Measurements from ENCODE around the gene NAT10. TPM values are rescaled to one million over a fixed set of nuclear protein-coding genes. Genes with fewer than 3 reads are reported as not detected.
A peak's percentile ranks its signal among the peaks of the same experiment; 100 is the strongest.

Gene NAT10
- polyA plus RNA-seq, 1 of the 3 experiments (the other 2 are of a cell fraction), result 31.0 TPM

GRCh38 chr11:34160049-34160721 lies 54.8 kb downstream of the NAT10 start:
- CTCF ChIA-PET, result interaction anchor here (1.0 to 9.4 kb wide), 6 partner anchors 10 to 332 kb away, joined by 3 to 51 read pairs (median 4); no protein-coding TSS in a partner anchor
- H2AFZ ChIP-seq (ENCODE audit: low read depth), result no peak overlapping the region
- POLR2A ChIA-PET, result interaction anchor here (0.6 to 1.7 kb wide), 6 partner anchors 10 to 205 kb away, joined by 3 to 6 read pairs (median 4); partner anchors contain the start of gene NAT10

GRCh38 chr11:34160791-34161190 lies 55.4 kb downstream of the NAT10 start:
- Histone ChIP-seq H3K36me3 (replicated peaks in 1 of 2; ENCODE audit: control insufficient read depth in 1 of 2, insufficient read depth in 2 of 2, low read length in 1 of 2) (peaks cover 0 to 22% of the 10 kb centered on the region in 2 experiments), H3K9me2 (no peaks in the 10 kb centered on the region), H3K4me1 (ENCODE audit: control insufficient read depth in 1 of 2, insufficient read depth in 2 of 2, low read depth in 1 of 2, low read length in 1 of 2) (peaks cover 0 to 54% of the 10 kb centered on the region in 2 experiments; a peak in 1 of 4 replicates), H3K27me3 (ENCODE audit: insufficient read depth) (no peaks in the 10 kb centered on the region), H3K27ac (ENCODE audit: low read depth in 2 of 2, low read length in 1 of 2) (peak overlapping the region in 1 of 2 experiments; percentile 91; a peak in 2 of 4 replicates), H2AFZ (ENCODE audit: low read depth) (no peak overlapping the region), H3K4me3 (ENCODE audit: low read depth in 2 of 2, low read length in 1 of 2) (no peak overlapping the region), H3K79me2 (ENCODE audit: insufficient read depth) (no peaks in the 10 kb centered on the region), H3K9me3 (no peaks in the 10 kb centered on the region), H3F3A (replicated peaks; ENCODE audit: insufficient read depth) (no peaks in the 10 kb centered on the region), H3K4me2 (no peak overlapping the region), H4K20me1 (ENCODE audit: insufficient read depth) (no peaks in the 10 kb centered on the region), H3K9ac (no peak overlapping the region)
- CTCF ChIA-PET, result interaction anchor here (0.7 to 9.4 kb wide), 6 partner anchors 9 to 332 kb away, joined by 3 to 51 read pairs (median 5); no protein-coding TSS in a partner anchor
- 73% methylated on average over 16 of the region's 18 CpGs for WGBS (ENCODE audit: low lambda C conversion rate)
- POLR2A ChIA-PET, result interaction anchor here (0.6 to 1.7 kb wide), 6 partner anchors 11 to 205 kb away, joined by 3 to 6 read pairs (median 4); partner anchors contain the start of gene NAT10
- peak; percentile 76 for DNase-seq
- TF ChIP-seq POLR2AphosphoS5 (IDR thresholded peaks at IDR 0.05; ENCODE audit: low read depth, low read length) (no peak), RCOR1 (IDR thresholded peaks at IDR 0.05; ENCODE audit: low read length) (no peak), USF2 (IDR thresholded peaks at IDR 0.05; ENCODE audit: borderline replicate concordance, low read depth, low read length) (no peak), RXRA (IDR thresholded peaks at IDR 0.05; ENCODE audit: borderline replicate concordance, low read depth) (no peak), GABPA (IDR thresholded peaks at IDR 0.05; ENCODE audit: low read depth) (no peak), MXI1 (IDR thresholded peaks at IDR 0.05; ENCODE audit: low read depth, low read length) (no peak), REST (IDR thresholded peaks at IDR 0.05; ENCODE audit: low read depth, low read length) (no peak)

More at GRCh38 chr11:34160049-34160721, 54.8 kb downstream of the NAT10 start:
- H4K20me1 ChIP-seq (ENCODE audit: insufficient read depth), result no peaks in the 10 kb centered on the region
- no peaks in the 10 kb centered on the region for H3K79me2 ChIP-seq (ENCODE audit: insufficient read depth)
- H3K4me3 ChIP-seq (ENCODE audit: low read depth in 2 of 2, low read length in 1 of 2), result no peak overlapping the region
- H3K9ac ChIP-seq, result no peak overlapping the region
- peaks cover 0 to 50% of the 10 kb centered on the region in 2 experiments; a peak in 1 of 4 replicates for H3K4me1 ChIP-seq (ENCODE audit: control insufficient read depth in 1 of 2, insufficient read depth in 2 of 2, low read depth in 1 of 2, low read length in 1 of 2)
- TF ChIP-seq RFX5 (IDR thresholded peaks at IDR 0.05; ENCODE audit: low read length), result no peak
- TF ChIP-seq JUND (IDR thresholded peaks at IDR 0.05), result no peak
- TF ChIP-seq EP300 (IDR thresholded peaks at IDR 0.05; ENCODE audit: borderline replicate concordance in 1 of 2, low read depth in 1 of 2, low read length in 1 of 2), result peak in 1 of 2 experiments; percentile 71; a peak in 2 of 4 replicates
- TF ChIP-seq MXI1 (IDR thresholded peaks at IDR 0.05; ENCODE audit: low read depth, low read length), result peak; percentile 32; the same call in 1 of the 2 replicates
- TF ChIP-seq GATA2 (CRISPR knock-in tag; IDR thresholded peaks at IDR 0.05), result peak; percentile 63
- H3K27me3 ChIP-seq (ENCODE audit: insufficient read depth), result no peaks in the 10 kb centered on the region
- peak; percentile 87 for DNase-seq
- no peaks in the 10 kb centered on the region for H3F3A ChIP-seq (replicated peaks; ENCODE audit: insufficient read depth)
- no peaks in the 10 kb centered on the region for H3K9me2 ChIP-seq
- peak overlapping the region in 1 of 2 experiments; percentile 91; a peak in 2 of 4 replicates for H3K27ac ChIP-seq (ENCODE audit: low read depth in 2 of 2, low read length in 1 of 2)
- WGBS (ENCODE audit: low lambda C conversion rate), result 82% methylated on average over 12 of the region's 22 CpGs
- H3K9me3 ChIP-seq, result no peaks in the 10 kb centered on the region
- H3K36me3 ChIP-seq (replicated peaks in 1 of 2; ENCODE audit: control insufficient read depth in 1 of 2, insufficient read depth in 2 of 2, low read length in 1 of 2), result peaks cover 0 to 26% of the 10 kb centered on the region in 2 experiments
- H3K4me2 ChIP-seq, result no peak overlapping the region

Measured in SK-N-SH (cell line).